GM23338 (cell line): Measurements from ENCODE around the gene ZFP69. TPM values are rescaled to one million over a fixed set of nuclear protein-coding genes. Genes with fewer than 3 reads are reported as not detected.

Experiments used
- ATAC-seq: fragments of 200-7000 bp; cut with Tn5 transposase; 3 replicates; pipeline ENCODE4 v1.9.1; 2020
- DNase-seq: peaks from one replicate; pipeline ENCODE4 v3.0.0-alpha.2; 2015; ENCODE audit warnings: low spot score
- H2AFZ ChIP-seq: fragments of 200-600 bp; sonication (generic); 2 replicates; pipeline ENCODE4 v1.8.0; 2016; ENCODE audit warnings: antibody characterized with exemption, mild to moderate bottlenecking, moderate library complexity
- H3F3A ChIP-seq: fragments of 200-600 bp; sonication (generic); replicated peaks from 2 replicates; pipeline ENCODE4 v1.8.0; 2017; ENCODE audit warnings: antibody characterized with exemption, mixed run types, low read depth
- H3K27ac ChIP-seq: fragments of 200-600 bp; sonication (generic); 2 replicates; pipeline ENCODE4 v1.6.1; 2016; ENCODE audit warnings: low read depth
- H3K27me3 ChIP-seq: fragments of 200-600 bp; sonication (generic); 2 replicates; pipeline ENCODE4 v1.8.0; 2016; ENCODE audit warnings: mild to moderate bottlenecking, mixed run types, moderate library complexity; ENCODE audit not compliant: insufficient read depth
- H3K36me3 ChIP-seq: fragments of 200-600 bp; sonication (generic); 2 replicates; pipeline ENCODE4 v1.8.0; 2016; ENCODE audit warnings: mild to moderate bottlenecking; ENCODE audit not compliant: insufficient read depth
- H3K4me1 ChIP-seq: fragments of 200-600 bp; sonication (generic); 2 replicates; pipeline ENCODE4 v1.8.0; 2016; ENCODE audit warnings: mild to moderate bottlenecking, moderate library complexity; ENCODE audit not compliant: insufficient read depth
- H3K4me2 ChIP-seq: fragments of 200-600 bp; sonication (generic); 2 replicates; pipeline ENCODE4 v1.7.1; 2017; ENCODE audit warnings: mixed run types
- H3K4me3 ChIP-seq: fragments of 200-600 bp; sonication (generic); 2 replicates; pipeline ENCODE4 v1.6.1; 2016; ENCODE audit warnings: mixed run types
- H3K79me2 ChIP-seq: fragments of 200-600 bp; sonication (generic); replicated peaks from 2 replicates; pipeline ENCODE4 v1.8.0; 2017; ENCODE audit warnings: mild to moderate bottlenecking; ENCODE audit not compliant: insufficient read depth
- H3K9me2 ChIP-seq: fragments of 200-600 bp; sonication (generic); 2 replicates; pipeline ENCODE4 v1.8.0; 2017; ENCODE audit not compliant: insufficient read depth
- H4K20me1 ChIP-seq: fragments of 200-600 bp; sonication (generic); replicated peaks from 2 replicates; pipeline ENCODE4 v1.8.0; 2017; ENCODE audit warnings: mild to moderate bottlenecking; ENCODE audit not compliant: insufficient read depth
- H3K27ac Mint-ChIP-seq: 2 replicates; pipeline ENCODE4 v1.8.0; 2020; ENCODE audit warnings: inconsistent platforms, mild to moderate bottlenecking, moderate library complexity, mixed read lengths
- H3K27me3 Mint-ChIP-seq: 3 replicates; pipeline ENCODE4 v1.8.0; 2022; ENCODE audit warnings: low read depth, mild to moderate bottlenecking, moderate library complexity, mixed read lengths, inconsistent platforms; ENCODE audit not compliant: insufficient read depth, poor library complexity
- H3K36me3 Mint-ChIP-seq: 3 replicates; pipeline ENCODE4 v1.8.0; 2021; ENCODE audit warnings: low read depth, mild to moderate bottlenecking, inconsistent platforms, moderate library complexity, mixed read lengths
- H3K4me1 Mint-ChIP-seq: 3 replicates; pipeline ENCODE4 v1.8.0; 2020; ENCODE audit warnings: mild to moderate bottlenecking, inconsistent platforms, mixed read lengths
- H3K4me3 Mint-ChIP-seq: 3 replicates; pipeline ENCODE4 v1.8.0; 2021; ENCODE audit warnings: moderate library complexity, mild to moderate bottlenecking, inconsistent platforms, mixed read lengths
- H3K9me3 Mint-ChIP-seq: 3 replicates; pipeline ENCODE4 v1.8.0; 2020; ENCODE audit warnings: moderate library complexity, mild to moderate bottlenecking, inconsistent platforms, mixed read lengths
- EZH2 ChIP-seq: fragments of 200-600 bp; sonication (generic); IDR thresholded peaks from one replicate; pipeline ENCODE4 v1.8.0; 2017; ENCODE audit warnings: antibody characterized with exemption, mild to moderate bottlenecking, low read depth; ENCODE audit not compliant: unreplicated experiment
- EZH2phosphoT487 ChIP-seq: fragments of 200-600 bp; sonication (generic); IDR thresholded peaks from one replicate; pipeline ENCODE4 v1.8.1; 2018; ENCODE audit warnings: antibody characterized with exemption; ENCODE audit not compliant: unreplicated experiment
- JUNB ChIP-seq: IDR thresholded peaks from one replicate; pipeline ENCODE4 v1.6.1; 2016; ENCODE audit warnings: antibody characterized with exemption; ENCODE audit not compliant: unreplicated experiment
- NANOG ChIP-seq: IDR thresholded peaks from 2 replicates; pipeline ENCODE4 v1.6.1; 2016; ENCODE audit warnings: antibody characterized with exemption, borderline replicate concordance
- STAT1 ChIP-seq: IDR thresholded peaks from one replicate; pipeline ENCODE4 v1.6.1; 2016; ENCODE audit warnings: antibody characterized with exemption; ENCODE audit not compliant: unreplicated experiment
- ZNF114 ChIP-seq: fragments of 250-450 bp; sonication (Bioruptor Pico); IDR thresholded peaks from 2 replicates; pipeline ENCODE4 v1.5.0; 2020; ENCODE audit warnings: mild to moderate bottlenecking, moderate library complexity
- ZNF462 ChIP-seq: fragments of 250-450 bp; sonication (Bioruptor Pico); IDR thresholded peaks from 2 replicates; pipeline ENCODE4 v1.5.0; 2020; ENCODE audit warnings: mild to moderate bottlenecking, moderate library complexity
- polyA plus RNA-seq: library from polyadenylated mRNA; unstranded; fragments of >200 nt; fragmentation: Nextera tagmentation; extraction: Ambion mirVana; gene quantifications from 2 replicates; pipeline ENCODE4 v1.2.1, GENCODE V29; 2016
- total RNA-seq: library from RNA; depleted of rRNA; stranded (reverse); fragments of >200 nt; shearing (Covaris generic); gene quantifications from 2 replicates; pipeline ENCODE4 v1.2.3, GENCODE V29; 2014
- TF ChIP-seq, protein P1 (sequence below): IDR thresholded peaks from one replicate; pipeline ENCODE4 v1.6.1; 2018; ENCODE audit warnings: antibody characterized with exemption; ENCODE audit not compliant: unreplicated experiment
- TF ChIP-seq, protein P2 (sequence below), 2 experiments: fragments of 200-600 bp in 1 of 2; sonication (generic) in 1 of 2; conservative IDR thresholded peaks; 2 replicates each; pipeline versions ENCODE4 v1.5.1 to v1.6.1; 2016 to 2017; ENCODE audit warnings: antibody characterized with exemption in 2 of 2, low read depth in 2 of 2, mild to moderate bottlenecking in 2 of 2, moderate library complexity in 1 of 2
- TF ChIP-seq, protein P3 (sequence below): IDR thresholded peaks from 2 replicates; pipeline ENCODE4 v1.6.1; 2016; ENCODE audit warnings: antibody characterized with exemption

ZFP69 gene
- total and polyA plus RNA-seq, 2 experiments from 2014 or later: 4.6 to 5.1 TPM

GRCh38 chr1:40432644-40433390 is 44.3 kb upstream of the ZFP69 start:
- H3K9me3 Mint-ChIP-seq: no peaks in the 10 kb centered on the region
- Histone ChIP-seq H3K27ac (no peak overlapping the region), H3K4me1 (no peaks in the 10 kb centered on the region), H3K36me3 (no peaks in the 10 kb centered on the region), H3K4me3 (no peak overlapping the region), H4K20me1 (no peaks in the 10 kb centered on the region), H2AFZ (no peak overlapping the region), H3K79me2 (no peaks in the 10 kb centered on the region), H3K27me3 (no peaks in the 10 kb centered on the region), H3K9me2 (no peaks in the 10 kb centered on the region), H3K4me2 (no peak overlapping the region), H3F3A (no peaks in the 10 kb centered on the region)
- H3K36me3 Mint-ChIP-seq: no peaks in the 10 kb centered on the region
- H3K27ac Mint-ChIP-seq: no peak overlapping the region
- H3K4me1 Mint-ChIP-seq: no peaks in the 10 kb centered on the region
- DNase-seq: no peak
- ATAC-seq: no peak
- no peak for TF ChIP-seq ZNF462
- no peak for TF ChIP-seq NANOG
- TF ChIP-seq STAT1: no peak
- no peak for TF ChIP-seq EZH2phosphoT487
- no peak for TF ChIP-seq ZNF114
- TF ChIP-seq, protein P1, sequence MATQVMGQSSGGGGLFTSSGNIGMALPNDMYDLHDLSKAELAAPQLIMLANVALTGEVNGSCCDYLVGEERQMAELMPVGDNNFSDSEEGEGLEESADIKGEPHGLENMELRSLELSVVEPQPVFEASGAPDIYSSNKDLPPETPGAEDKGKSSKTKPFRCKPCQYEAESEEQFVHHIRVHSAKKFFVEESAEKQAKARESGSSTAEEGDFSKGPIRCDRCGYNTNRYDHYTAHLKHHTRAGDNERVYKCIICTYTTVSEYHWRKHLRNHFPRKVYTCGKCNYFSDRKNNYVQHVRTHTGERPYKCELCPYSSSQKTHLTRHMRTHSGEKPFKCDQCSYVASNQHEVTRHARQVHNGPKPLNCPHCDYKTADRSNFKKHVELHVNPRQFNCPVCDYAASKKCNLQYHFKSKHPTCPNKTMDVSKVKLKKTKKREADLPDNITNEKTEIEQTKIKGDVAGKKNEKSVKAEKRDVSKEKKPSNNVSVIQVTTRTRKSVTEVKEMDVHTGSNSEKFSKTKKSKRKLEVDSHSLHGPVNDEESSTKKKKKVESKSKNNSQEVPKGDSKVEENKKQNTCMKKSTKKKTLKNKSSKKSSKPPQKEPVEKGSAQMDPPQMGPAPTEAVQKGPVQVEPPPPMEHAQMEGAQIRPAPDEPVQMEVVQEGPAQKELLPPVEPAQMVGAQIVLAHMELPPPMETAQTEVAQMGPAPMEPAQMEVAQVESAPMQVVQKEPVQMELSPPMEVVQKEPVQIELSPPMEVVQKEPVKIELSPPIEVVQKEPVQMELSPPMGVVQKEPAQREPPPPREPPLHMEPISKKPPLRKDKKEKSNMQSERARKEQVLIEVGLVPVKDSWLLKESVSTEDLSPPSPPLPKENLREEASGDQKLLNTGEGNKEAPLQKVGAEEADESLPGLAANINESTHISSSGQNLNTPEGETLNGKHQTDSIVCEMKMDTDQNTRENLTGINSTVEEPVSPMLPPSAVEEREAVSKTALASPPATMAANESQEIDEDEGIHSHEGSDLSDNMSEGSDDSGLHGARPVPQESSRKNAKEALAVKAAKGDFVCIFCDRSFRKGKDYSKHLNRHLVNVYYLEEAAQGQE: no peak
- TF ChIP-seq, protein P2, sequence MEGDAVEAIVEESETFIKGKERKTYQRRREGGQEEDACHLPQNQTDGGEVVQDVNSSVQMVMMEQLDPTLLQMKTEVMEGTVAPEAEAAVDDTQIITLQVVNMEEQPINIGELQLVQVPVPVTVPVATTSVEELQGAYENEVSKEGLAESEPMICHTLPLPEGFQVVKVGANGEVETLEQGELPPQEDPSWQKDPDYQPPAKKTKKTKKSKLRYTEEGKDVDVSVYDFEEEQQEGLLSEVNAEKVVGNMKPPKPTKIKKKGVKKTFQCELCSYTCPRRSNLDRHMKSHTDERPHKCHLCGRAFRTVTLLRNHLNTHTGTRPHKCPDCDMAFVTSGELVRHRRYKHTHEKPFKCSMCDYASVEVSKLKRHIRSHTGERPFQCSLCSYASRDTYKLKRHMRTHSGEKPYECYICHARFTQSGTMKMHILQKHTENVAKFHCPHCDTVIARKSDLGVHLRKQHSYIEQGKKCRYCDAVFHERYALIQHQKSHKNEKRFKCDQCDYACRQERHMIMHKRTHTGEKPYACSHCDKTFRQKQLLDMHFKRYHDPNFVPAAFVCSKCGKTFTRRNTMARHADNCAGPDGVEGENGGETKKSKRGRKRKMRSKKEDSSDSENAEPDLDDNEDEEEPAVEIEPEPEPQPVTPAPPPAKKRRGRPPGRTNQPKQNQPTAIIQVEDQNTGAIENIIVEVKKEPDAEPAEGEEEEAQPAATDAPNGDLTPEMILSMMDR (conservative IDR thresholded peaks at IDR 0.05; ENCODE audit: low read depth in 2 of 2): no peak
- TF ChIP-seq JUNB: no peak
- no peak for TF ChIP-seq EZH2
- TF ChIP-seq, protein P3, sequence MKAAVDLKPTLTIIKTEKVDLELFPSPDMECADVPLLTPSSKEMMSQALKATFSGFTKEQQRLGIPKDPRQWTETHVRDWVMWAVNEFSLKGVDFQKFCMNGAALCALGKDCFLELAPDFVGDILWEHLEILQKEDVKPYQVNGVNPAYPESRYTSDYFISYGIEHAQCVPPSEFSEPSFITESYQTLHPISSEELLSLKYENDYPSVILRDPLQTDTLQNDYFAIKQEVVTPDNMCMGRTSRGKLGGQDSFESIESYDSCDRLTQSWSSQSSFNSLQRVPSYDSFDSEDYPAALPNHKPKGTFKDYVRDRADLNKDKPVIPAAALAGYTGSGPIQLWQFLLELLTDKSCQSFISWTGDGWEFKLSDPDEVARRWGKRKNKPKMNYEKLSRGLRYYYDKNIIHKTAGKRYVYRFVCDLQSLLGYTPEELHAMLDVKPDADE: no peak
- H3K4me3 Mint-ChIP-seq: no peak overlapping the region
- H3K27me3 Mint-ChIP-seq: peaks cover 3% of the 10 kb centered on the region
